Globus pallidus (tissue), 1 donor: ENCODE results near the gene TPGS2.
A peak's percentile ranks its signal among the peaks of the same experiment; 100 is the strongest.
"Not testable (repeated sequence)": the region's sequence is repeated elsewhere in the genome, so short reads cannot be mapped to it uniquely, and the experiment has no call there.

Experiments
- DNase-seq: peaks from one replicate; pipeline ENCODE4 v3.0.0-alpha.2; 2015; ENCODE audit warnings: low spot score

The TPGS2 gene

DNA sequence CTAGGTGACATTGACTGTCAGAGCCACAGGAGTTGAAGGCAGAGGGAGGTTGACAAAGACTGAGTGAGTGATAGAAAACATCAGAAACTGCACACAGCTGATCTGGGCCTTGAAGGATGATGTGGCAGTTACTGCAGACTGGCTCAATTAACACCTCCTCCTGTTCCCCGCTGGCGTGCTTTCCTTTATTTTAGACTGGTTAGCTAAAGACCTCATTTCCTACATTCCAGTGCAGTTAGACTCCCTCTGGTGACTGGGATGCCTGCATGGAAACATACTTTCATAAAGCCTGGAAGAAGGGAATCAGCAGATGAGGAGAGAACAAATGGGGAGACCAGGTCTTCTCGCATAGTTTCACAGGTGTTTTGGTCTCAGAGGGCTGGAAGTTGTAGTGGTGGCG lies 7.1 kb downstream of the TPGS2 start:
- no peak for DNase-seq

DNA sequence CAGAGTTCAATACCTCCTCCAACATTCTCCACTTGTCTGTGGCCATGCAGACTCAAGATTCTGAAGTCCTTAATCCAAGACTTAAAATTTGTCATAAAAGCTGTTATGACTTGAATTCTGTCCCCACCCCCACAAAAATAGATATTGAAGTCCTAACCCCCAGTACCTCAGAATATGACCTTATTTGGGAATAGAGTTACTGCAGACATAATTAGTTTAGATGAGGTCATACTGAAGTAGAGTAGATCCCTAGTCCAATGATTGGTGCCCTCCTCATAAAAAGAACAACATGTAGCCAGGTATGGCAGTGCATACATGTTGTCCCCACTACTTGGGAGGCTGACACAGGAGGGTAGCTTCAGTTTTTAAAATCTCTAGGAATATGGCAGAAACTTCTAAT lies 9.2 kb downstream of the TPGS2 start:
- no peak for DNase-seq

DNA sequence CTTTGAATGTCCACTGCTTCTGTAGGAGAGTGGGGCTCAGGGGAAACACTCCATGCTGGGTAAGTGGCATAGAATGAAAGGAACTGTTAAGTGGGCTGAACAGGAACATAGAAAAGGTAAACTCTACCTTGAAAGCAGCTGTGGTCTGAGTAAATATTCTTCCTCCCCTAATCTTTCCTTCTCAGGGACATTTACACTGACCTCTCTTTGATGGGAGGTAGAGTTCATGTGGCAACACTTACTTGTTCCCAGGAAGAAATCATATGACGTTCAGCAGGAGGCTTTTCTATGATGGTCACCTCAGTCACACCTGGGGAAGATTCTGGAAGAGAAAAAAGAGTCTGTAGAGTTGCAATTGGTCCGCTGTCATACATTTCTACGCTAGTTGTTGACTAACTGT lies 10.2 kb downstream of the TPGS2 start:
- DNase-seq: no peak

DNA sequence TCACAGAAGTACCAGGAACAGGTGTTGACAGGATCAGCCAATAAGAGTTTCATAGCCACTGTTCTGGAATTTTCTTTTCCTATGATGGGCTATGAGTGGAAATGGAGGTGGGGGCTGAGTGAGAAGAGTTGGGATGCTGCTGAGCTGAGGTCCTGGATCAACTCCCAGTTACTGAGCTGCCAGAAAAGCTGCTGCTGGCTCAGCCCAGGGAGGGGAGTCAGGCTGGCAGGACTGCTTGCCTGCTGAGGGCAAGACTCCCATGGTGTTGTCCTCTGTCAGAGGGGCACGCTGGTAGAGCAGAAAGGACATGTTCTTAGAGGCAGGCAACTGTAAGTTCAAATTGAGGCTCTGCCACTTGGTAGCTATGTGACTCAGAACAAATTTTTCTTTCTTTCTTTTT lies 11.8 kb downstream of the TPGS2 start:
- no peak for DNase-seq

DNA sequence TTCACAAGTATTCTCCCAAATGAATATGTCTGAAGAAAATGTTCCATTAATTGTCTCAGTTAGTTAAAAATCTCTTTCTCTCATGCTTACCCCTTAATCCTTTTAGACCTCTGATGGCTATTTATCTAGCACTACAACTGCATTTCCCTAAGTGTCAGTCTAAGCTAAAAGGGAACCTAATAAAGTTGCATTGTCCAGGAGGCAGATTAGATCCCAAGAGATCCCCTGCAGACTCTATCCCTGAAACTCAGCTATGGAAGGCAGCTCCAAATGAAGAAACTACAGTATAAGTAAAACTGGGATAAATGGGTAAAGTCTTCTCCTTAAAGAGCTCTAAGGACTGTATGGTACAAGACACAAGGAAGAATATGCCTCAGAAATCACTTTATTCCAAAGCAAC lies 12.7 kb downstream of the TPGS2 start:
- DNase-seq: not testable (repeated sequence)

DNA sequence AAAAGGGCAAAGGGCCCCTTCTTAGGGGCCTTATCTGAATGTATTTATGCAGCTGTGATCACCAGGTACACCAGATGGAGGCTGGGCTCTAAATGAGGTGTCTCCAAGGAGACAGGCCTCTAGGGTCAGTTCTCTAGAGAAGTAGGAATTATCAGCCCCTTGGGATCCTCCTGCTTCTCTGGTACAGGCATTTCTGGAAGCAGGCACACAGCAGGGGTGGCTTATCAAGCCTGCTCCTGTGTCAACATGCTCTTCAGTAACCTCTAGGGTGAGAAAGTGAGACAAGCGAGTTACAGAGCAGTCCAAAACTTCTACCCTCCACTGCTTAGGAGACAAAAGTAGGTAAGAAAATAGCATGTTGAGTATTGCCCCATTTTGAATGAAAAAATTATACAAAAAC lies 13.8 kb downstream of the TPGS2 start:
- DNase-seq: no peak

DNA sequence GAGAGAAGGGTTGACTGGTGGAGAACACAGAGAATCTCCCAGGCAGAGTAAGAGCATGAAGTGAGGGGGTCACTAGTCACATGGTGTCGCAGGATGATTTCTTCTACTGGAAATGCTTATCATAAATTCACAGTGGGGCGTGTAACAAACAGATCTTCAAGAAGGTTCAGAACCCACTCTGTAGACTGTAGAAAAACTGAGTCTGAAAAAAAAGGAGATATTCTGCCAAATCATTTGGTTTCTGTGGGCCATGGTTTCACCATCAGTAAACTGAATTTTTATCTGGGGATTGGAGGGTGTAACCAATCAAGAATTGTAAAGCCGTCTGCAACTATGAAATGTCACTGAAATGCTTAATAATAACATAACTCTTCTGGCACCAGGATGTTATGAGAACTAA lies 15.0 kb downstream of the TPGS2 start:
- DNase-seq: no peak

DNA sequence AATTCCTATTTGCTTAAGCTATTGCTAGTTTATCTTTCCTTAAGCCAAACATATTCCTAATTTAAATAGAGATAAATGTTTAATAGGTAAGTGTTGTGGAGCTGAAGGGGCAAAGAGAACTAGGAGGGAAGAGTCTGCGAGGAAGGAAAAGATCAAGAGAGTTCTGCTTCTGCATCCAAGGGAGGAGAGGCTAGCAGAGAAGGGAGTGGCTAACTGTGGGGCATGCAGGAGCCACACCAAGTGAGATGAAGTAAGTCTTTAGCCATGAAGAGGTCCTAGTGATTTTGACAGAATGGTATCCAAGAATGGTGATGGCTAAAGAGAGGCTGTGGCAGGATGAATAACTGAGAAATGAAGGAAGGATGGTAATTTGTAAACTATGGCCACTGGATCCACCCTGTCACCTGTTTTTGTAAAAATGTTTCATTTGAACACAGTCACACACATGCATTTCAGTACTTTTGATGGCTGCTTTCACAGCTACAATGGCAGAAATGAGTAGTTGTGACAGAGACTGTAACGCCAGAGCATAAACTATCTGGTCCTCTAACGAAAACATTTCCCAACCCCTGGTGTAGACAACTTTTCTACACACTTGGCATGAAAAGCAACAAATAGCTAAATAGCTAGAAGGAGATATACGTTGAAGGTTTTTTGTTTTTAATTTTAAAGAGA lies 15.6 kb downstream of the TPGS2 start:
- DNase-seq: no peak

DNA sequence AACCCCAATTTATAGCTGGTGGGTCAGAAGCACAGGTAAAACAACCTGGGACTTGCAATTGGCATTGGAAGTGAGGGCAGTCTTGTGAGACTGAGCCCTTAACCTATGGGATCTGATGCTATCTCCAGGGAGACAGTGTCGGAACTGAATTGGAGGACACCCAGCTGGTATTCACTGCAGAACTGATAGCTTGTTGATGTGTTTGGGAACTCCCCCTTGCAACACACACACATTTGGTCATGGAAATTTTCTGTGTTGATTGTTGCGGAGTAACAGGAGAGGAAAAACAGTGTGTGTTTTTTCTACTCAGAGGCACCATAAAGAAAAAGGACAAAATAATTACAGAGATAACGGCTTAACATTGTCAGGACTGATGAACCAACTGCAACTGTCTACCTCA lies 16.1 kb downstream of the TPGS2 start:
- no peak for DNase-seq

DNA sequence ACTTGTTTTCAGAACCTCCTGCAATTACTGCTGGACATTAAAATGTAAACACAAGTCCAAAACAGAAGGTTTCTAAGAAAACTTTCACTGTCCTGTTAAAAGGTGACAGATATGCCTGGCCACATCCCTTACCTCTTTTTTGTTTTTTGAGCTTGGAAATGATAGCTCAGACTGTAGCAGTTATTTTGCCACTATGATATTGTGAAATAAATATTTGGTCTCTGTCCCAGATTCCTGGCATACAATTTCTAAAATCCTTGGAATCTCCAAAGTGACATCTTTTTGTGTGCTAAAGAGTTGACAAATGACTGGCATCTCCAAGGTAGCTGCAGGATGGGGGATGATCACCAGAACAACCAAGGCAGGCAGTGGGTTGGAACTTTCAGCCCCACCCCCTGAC lies 16.8 kb downstream of the TPGS2 start:
- no peak for DNase-seq

DNA sequence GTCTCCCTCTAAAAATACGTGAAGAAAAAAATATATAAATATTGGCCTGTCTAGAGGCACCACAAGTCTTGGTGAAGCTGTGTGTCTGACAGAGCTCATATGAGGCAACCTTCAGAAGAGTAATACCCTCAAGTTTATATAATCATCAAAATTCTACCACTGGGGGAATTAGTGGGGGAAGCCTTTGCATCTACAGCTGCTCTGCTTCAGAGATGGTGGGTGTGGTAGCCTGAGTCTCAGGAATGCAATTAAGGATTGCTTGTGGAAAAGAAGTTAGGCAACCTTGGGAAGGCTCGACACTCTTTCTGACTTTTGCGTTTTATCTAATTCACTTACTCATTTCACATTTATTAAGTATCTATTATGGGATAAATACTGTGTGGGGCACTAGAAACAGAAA lies 17.4 kb downstream of the TPGS2 start:
- no peak for DNase-seq

DNA sequence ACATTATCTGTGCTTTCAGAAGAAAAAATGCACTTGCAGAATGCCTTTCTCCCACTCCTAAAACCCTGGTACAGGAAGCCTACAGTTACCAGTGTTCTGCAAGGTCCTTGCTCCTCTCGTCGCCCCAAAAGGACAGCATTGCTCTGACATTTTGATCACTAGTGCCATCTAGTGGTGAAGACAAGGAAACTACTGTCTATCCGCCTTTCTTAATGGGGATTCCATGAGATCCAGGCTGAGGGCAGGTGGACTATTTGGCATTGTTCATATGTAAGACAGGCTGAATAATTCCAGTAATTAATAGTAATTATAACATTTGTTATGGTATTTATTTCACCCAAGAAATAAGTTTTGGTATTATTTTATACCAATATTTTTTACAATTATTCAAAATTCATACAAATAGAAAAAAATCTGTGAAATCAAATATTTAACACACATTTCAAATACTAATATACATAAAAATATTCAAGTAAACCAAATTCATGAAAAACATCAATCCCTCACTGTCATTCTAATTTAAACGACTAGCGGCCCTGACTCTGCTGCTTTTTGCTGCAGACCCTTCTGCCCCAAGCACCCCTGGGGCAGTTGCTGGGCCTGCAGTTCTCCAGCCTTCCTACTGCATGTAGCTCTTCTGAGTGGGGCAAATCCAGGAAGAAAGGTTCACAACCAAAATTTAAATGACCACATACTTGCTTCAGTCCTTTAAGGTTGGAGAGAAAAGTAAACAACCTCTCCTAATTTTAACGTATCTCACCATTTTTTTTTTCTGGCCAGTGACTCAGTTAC lies 19.0 kb downstream of the TPGS2 start:
- DNase-seq: peak; percentile 72

DNA sequence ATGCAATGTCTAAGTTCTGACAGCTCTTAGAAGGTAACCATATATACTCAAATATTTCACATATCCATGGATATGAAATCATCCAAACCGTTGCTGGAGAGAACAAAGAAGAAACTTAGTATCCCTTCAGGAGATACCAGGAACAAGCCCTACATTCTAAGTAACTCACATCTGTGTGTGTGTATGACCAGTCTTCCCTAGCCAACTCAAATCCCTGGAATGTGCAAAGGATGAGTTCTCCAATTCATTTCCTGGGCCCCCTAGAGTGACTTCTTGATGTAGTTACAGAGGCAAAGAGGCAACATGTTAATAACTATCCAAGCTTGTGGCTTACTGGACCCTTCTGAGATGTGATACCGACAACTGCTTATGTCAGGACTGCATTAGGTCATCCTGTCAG lies 20.1 kb downstream of the TPGS2 start:
- DNase-seq: no peak

DNA sequence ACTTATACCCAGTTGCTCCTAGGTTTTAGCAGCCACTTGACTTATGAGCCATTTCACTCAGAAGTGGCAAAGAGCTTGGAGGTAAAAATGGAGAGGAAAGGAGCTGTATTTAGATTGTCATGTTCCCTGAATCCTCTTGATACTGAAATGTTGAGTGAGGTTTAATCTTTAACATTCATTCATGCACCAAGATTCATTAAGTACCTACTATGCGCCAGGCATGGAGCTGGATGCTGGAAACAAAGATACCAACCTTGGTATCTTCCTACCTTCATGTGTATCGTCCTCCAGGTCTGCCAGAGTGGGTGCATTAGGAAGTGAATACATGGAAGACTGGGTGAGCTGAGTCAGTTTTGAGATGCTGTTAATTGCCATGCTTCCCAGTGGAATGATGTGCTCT lies 23.7 kb downstream of the TPGS2 start:
- no peak for DNase-seq

DNA sequence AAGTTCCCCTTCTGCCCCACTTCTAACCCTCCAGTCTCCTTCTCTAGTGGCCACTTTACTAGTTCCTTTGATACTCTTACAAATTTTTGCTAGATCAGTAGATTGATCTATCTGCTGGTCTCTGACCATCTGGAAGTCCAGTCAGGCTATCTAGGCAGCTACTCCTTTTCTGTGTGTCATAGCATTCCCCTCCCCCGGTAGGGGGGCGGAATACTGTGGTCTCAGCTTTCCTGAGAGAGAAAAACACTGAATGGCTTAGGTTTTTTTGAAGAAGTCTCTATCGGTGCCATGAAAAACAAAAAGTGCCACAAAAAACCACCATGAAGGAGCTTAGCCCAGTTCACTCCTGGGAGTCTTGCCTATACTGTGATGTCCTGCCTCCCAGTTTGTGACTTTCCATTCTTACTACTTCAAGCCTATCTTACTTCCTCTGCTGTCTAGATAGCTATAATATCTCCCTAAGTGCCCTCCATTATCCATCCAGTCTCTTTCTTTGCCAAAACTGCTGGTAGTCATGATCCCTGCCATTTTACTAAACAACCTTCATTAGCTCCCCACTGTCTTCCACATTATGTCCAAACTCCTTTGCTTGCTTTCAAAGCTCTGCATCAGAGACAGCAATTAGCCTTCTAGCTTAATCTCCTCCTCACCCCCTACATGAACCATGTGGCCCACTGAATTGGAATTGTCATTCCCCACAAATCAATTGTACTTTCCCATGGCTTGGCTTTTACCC lies 29.9 kb downstream of the TPGS2 start:
- DNase-seq: no peak

DNA sequence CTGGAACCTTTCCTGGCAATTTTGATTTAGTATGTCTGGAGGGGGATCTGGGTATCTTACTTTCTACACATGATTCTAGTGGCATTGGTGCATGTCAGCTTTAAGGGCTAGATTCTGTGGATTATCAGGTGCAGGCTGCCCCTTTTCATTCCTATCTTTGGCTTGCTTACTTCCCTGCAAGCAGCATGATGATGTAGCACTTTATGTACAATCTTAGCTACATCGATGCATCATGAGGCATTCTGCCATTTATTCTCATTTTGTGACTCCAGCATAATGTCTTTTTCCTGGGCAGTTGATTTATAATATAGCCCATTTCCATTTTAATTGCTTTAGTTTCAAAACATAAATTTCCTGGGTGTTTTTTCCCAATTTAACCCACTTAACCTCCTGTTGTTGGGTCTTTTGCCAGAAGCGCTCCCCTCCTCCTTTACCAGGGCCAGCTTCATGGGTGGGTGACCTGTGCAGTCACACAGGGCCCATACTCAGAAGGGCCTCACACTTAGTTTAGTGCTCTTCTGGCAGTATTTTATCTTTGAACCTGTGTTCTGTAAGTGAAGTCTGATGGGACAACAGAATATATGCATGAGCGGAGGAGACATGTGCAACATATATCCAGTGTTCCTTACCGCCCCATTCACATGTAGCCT lies 36.0 kb downstream of the TPGS2 start:
- DNase-seq: no peak

DNA sequence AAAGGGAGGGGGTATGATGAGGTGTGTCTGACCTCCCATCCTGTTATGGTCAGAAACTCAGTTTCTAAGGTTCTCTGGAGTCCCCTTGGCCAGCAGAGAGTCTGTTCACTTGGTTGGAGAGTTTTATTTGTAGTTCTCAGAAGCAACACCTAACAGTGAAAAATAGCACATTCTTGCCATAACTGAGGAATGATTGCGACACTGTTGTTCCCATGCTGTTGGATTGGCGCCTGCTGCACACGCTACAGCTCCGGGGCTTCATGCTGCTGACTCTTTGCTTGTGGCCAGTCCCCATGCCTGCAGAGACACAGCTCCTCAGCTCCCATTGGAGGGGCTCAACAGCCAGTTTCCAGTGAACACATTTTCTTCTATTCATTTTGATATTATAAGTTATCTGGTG lies 42.1 kb downstream of the TPGS2 start:
- DNase-seq: no peak

DNA sequence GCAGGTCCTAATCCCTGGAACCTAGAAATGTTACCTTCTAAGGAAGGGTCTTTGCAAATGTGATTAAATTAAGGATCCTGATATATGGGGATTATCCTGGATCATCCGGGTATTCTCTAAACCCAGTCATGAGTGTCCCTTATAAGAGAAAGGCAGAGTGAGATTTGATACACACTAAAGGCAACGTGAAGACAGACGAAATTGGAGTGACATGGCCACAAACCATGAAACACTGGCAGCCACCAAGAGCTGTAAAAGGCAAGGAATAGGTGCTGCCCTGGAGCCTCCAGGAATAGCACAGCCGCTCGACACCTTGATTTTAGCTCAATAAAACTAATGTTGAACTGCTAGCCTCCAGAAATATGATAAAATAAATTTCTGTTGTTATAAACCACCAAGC lies 45.0 kb downstream of the TPGS2 start:
- no peak for DNase-seq

DNA sequence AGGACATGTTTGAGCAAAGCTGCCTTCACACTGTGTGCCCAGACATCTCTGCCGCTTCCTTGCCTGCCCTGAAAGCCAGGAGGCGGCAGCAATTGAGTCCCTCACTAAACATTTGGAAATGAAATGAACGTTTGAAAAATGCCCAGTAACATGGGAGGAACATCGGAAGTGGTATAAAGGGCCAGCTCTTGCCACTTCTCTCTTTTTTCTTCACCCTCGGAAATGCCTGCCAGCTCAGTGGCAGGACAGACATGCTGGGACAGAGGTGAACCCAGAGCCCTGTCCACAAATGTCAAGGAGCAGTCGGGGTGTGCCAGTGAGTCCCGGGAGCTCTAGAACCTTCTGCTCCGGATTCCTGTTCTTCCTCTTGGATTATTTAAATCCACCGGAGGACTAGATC lies 46.1 kb downstream of the TPGS2 start:
- DNase-seq: no peak

DNA sequence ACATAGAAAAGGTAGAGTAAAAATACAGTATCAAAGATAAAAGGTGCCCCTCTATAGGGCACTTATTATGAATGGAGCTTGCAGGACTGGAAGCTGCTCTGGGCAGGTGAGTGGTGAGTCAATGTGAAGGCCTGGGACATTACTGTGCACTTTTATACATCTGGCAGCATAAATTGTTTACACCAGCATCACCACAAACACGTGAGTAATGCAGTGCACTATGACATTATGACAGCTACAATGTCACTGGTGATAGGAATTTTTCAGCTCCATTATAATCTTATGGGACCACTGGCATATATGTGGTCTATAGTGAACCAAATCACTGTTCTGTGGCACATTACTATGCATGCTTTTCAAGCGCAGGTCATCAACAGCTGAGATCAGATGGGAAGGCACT lies 48.1 kb downstream of the TPGS2 start:
- DNase-seq: no peak

DNA sequence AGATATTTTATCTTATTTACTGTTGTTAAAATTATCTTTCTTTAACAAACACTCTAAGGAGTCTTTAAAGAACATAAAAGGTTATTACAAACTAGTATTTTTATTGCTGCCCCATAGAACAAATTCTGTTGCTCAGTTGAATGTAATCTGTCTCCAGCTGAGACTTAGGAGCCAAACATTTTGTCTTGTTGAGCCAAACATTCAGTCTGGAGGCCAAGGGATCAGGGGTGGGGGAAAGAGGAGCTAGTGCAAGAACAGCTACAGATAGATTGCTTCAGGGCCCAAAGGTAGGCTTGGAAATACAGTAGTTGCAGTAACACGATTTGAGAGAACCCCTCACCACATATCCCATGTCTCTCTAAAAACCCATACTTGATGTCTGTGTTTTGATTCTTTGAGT lies 51.2 kb downstream of the TPGS2 start:
- DNase-seq: no peak

DNA sequence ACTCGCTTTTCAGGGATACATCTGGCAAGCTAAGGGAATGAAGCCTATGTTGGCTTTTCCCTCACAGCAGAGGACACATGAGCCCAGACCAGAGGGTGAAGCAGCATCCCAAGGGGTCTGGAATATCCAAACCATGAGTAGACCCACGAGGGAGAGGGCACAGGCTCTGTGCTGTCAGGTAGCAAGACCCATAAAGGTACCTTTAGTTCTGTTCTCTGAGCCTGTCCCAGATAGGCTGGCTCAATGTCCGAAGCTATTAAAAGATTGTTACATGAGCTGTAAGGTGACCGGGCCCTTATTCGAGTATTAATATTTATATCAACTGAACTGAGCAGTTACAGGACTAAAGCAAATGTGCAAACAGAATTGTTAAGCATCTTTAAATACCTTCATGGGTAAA lies 52.2 kb downstream of the TPGS2 start:
- DNase-seq: no peak

DNA sequence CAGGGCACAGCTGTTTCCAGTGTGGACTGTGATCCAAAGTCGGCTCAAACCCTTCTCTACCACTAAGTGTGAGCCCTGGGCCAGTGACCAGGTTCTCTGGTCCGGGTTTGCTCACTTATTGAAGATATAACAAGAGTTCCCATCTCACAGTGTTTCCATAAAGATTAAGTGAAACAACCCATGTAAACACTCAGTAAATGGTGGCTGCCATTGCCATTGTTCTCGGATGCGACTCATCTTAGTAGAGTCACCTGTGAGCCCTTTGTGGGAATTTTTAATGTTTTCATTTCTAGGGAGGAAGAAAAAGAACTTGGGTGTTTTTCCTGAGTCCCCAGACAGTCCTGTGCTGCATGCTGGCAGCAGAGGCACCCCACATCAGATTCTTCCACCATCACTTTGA lies 53.4 kb downstream of the TPGS2 start:
- no peak for DNase-seq
